GM10266 (cell line): ENCODE data around the gene SLC7A10.
A peak's percentile ranks its signal among the peaks of the same experiment; 100 is the strongest.

Experiments
- DNase-seq: peaks from one replicate; pipeline ENCODE4 v3.0.0; 2012; ENCODE audit errors: extremely low spot score
- TF ChIP-seq, protein P1 (sequence below): IDR thresholded peaks from 2 replicates; pipeline ENCODE4 v1.5.1; 2012; ENCODE audit warnings: mild to moderate bottlenecking, low read depth; ENCODE audit not compliant: control insufficient read depth, insufficient read depth; ENCODE audit errors: missing control alignments

The SLC7A10 gene

DNA sequence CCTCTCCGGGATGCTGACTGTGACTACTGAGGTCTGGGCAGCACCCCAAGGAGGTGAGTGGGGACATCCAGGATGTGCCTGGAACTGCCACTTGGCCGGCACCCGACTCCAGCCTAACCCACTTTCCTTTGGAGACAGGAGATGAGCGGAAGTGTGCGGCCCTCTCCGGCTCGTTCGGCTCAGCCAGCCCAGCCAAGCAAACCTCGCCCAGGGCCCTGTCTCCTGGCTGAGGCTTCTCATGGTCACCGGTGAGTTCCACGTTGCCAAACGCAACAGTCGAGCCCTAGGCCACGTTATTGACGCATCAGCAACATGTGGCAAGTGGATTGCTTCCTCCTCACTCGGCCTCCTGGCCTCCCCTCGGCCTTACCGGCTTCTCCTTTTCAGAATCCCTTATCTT lies 5.5 kb downstream of the SLC7A10 start:
- no peak for DNase-seq
- TF ChIP-seq, protein P1, sequence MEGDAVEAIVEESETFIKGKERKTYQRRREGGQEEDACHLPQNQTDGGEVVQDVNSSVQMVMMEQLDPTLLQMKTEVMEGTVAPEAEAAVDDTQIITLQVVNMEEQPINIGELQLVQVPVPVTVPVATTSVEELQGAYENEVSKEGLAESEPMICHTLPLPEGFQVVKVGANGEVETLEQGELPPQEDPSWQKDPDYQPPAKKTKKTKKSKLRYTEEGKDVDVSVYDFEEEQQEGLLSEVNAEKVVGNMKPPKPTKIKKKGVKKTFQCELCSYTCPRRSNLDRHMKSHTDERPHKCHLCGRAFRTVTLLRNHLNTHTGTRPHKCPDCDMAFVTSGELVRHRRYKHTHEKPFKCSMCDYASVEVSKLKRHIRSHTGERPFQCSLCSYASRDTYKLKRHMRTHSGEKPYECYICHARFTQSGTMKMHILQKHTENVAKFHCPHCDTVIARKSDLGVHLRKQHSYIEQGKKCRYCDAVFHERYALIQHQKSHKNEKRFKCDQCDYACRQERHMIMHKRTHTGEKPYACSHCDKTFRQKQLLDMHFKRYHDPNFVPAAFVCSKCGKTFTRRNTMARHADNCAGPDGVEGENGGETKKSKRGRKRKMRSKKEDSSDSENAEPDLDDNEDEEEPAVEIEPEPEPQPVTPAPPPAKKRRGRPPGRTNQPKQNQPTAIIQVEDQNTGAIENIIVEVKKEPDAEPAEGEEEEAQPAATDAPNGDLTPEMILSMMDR = no peak

- TF ChIP-seq, protein P1 = peak; percentile 22
These were observed 6.3 kb downstream of the SLC7A10 start for GRCh38 chr19:33219261-33219815.

DNA sequence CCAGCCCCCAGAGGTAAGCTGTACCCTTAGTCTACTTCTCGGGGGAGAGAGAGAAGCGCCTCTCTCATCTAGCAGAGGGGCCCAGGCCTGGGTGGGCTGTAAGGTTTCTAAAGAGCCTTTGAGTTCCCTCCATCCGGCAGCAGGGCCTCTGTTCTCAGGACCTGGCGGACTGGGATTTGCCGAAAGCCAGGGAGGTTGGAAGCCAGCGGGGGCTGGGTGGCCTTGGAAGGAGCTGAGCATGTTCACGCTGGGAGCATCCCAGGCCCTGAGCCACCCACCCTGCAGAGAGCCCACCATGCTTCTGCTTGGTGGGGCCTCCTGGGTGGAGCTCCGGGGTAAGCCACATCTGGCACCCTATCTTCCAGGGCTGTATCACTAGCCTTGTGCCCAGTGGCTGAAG lies 7.8 kb downstream of the SLC7A10 start:
- TF ChIP-seq, protein P1 = no peak

More at GRCh38 chr19:33219261-33219815, 6.3 kb downstream of the SLC7A10 start:
- DNase-seq = no peak

GRCh38 chr19:33216198-33216830 lies 9.3 kb downstream of the SLC7A10 start:
- TF ChIP-seq, protein P1 = peak; percentile 9
- DNase-seq = no peak

More for the DNA sequence above, 7.8 kb downstream of the SLC7A10 start:
- DNase-seq = no peak

GRCh38 chr19:33215438-33216197 lies 10.0 kb downstream of the SLC7A10 start:
- TF ChIP-seq, protein P1 = no peak
- no peak for DNase-seq

DNA sequence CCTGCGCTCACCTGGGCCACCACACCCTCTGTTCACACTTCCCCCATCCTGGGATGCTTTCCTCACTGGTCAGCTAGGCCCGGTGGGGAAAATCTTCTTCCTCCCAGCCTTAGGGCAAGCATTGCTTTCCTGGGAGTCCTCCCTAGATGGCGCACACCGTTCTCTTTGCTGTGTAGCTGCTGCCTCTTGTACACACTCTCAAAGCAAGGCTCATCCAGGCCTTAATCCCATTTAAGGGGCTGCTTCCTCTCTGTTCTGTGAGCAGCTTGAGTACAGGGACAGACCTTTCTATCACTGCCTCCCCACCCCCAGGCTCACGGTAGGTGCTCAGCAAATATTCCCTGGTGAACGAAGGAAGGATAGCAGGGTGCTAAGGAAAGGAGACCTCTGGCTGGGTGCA lies 11.1 kb downstream of the SLC7A10 start:
- DNase-seq = no peak

More for the DNA sequence above, 11.1 kb downstream of the SLC7A10 start:
- TF ChIP-seq, protein P1 = no peak
